ENCODE data around the gene BCLAF1. TPM values are rescaled to one million over a fixed set of nuclear protein-coding genes. Genes with fewer than 3 reads are reported as not detected.
A peak's percentile ranks its signal among the peaks of the same experiment; 100 is the strongest.

The BCLAF1 gene
- total and polyA plus RNA-seq, 9 of the 15 experiments (the other 6 are each of a cell fraction or from before 2014, with no cell fraction given) = 65.4 to 286 (median 165) TPM

DNA sequence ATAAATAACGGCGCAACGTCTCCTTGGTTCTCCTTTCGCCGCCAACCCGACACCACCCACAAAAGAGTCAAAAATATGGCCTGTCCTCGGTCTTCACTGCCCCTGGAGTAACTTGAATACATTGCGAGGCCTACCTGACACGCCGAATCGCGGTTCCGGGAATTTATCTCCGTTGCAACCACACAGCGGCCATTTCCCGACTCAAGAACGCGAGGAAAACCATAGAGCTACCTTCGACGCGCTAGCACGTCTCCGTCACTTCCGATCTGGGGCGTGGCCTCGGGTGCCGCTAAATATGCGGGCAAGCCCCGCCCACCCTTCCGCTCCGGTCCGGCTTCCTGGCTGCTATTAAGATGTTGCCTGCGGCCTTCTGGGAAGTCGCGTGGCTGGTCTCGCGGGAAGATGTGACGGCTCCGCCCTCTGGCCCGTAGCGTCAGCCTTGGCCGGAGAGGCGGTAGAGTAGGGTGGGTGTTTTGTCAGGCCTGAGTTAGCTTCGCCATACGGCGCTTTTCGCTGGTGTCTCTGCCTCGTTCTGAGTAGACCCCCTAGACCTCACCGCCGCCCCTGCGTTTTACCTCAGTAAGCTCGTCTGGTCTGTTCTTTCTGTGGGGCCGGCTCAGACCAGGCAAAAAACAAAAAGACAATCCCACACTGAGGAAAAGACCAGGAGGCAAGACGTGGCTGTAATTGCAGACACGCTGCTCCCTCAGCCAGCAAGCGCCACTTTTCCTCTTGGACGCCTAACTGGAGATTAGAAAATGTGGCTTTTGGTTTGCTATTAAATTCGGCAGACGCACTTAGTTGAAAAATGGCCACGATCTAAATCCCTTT, at the start of gene BCLAF1 (continued):
- TF ChIP-seq CHD7 (IDR thresholded peaks at IDR 0.05; ENCODE audit: low read depth, low read length) = no peak
- TF ChIP-seq MAFF (IDR thresholded peaks at IDR 0.05; ENCODE audit: low read length) = no peak; the same call in 1 of the 2 replicates
- TF ChIP-seq POLR2A (conservative IDR thresholded peaks at IDR 0.05) = peak; percentile 99
- peak; percentile 27; the same call in 1 of the 2 replicates for TF ChIP-seq DPF2 (IDR thresholded peaks at IDR 0.05)
- TF ChIP-seq CBX8 (IDR thresholded peaks at IDR 0.05; ENCODE audit: borderline replicate concordance, extremely low read depth, low read depth, low read length, poor library complexity, severe bottlenecking) = no peak
- 0 out of 2 replicates have a peak, but pooled peaks have one; percentile 50 for TF ChIP-seq ZKSCAN3 (CRISPR knock-in tag; IDR thresholded peaks at IDR 0.05)
- no peak for TF ChIP-seq HNRNPK (IDR thresholded peaks at IDR 0.05; ENCODE audit: low read depth, low read length, poor library complexity, severe bottlenecking)
- TF ChIP-seq DIDO1 (tag; IDR thresholded peaks at IDR 0.05; ENCODE audit: low read depth) = no peak; the same call in 1 of the 2 replicates
- TF ChIP-seq, protein P1, sequence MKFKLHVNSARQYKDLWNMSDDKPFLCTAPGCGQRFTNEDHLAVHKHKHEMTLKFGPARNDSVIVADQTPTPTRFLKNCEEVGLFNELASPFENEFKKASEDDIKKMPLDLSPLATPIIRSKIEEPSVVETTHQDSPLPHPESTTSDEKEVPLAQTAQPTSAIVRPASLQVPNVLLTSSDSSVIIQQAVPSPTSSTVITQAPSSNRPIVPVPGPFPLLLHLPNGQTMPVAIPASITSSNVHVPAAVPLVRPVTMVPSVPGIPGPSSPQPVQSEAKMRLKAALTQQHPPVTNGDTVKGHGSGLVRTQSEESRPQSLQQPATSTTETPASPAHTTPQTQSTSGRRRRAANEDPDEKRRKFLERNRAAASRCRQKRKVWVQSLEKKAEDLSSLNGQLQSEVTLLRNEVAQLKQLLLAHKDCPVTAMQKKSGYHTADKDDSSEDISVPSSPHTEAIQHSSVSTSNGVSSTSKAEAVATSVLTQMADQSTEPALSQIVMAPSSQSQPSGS (CRISPR knock-in tag; IDR thresholded peaks at IDR 0.05) = no peak
